ENCODE measurements around the gene IQSEC3.

Gene IQSEC3

DNA sequence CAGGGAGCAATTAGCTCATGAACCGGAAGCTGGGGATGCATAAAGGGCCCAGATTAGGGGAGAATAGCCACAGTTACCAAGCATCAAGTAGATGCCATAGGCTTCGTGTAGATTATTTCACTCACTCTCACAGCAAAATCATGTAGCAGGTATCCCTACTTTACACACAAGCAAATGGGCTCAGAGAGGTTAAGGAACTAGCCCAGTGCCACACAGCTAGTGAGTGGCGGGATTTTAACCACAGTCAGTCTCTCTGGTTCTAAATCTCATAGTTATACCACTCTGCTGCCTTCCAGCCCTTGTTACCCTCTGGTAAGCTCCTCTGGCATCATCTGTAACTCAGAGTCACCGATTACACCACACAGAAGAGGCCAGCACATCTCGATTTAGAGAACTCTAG is 49.0 kb downstream of the IQSEC3 start:
- no peak for DNase-seq

DNA sequence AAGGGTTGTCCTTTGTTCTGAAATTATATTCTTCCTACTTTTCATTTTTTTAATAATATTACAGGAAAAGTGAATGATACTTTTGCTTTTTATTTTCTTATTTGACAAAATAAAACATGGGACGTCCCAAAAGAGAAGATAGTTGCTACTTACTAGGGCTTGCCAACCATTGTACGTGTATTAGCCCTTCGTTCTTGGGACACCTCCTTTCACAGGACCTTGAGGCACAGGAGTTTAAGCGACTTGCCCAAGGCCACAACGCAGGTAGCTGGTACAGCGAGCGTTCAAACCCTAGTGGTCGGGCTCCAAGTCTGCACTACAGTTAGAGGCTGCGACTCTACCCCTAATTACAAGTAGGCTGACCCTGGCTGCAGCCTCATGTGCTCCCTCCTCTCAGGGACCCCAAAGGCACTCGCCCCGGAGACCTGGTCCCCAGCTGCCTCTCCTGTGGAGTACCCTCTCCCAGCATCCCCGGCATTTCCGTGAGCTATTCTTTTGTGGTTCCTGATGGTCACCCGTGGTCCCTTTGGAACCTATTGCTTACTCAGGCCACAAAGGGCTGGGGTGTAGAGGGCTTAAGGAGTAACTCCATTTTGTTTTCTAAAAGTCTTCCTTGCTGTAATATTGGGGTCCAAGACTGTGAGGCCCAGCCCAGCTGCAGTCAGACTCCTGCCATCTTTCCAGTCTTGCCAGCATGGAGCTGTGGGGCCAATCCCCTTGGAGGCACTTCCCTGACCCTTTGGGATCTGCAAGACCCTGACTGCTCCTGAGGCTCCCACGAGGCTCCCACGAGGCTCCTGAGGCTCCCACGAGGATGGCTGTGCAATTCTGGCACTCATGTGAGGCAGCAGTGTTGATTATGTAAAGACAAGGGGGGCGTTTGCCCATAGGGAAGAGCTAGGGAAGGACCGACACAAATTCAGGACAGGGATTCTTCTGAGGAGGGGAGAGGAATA is 49.7 kb downstream of the IQSEC3 start:
- DNase-seq = no peak

DNA sequence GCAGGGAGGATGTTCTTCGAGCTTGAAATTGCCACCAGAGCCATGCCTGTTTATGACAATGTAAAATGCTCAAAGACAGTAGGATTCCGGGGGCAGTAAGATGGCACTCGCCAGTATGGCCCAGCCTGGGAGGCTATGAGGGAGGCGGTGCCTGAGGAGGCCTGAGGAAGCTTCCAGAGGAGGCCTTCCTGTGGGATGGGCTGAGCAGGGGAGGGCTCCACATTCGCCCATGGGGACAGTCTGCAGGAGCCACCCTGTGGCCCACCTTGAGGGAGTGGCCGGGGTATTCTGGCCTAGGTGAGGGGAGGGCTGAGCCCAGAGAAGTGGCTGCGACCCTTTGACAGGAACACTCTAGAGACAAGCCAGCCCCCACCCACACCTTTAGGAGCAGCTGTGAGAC is 50.7 kb downstream of the IQSEC3 start:
- DNase-seq = no peak

DNA sequence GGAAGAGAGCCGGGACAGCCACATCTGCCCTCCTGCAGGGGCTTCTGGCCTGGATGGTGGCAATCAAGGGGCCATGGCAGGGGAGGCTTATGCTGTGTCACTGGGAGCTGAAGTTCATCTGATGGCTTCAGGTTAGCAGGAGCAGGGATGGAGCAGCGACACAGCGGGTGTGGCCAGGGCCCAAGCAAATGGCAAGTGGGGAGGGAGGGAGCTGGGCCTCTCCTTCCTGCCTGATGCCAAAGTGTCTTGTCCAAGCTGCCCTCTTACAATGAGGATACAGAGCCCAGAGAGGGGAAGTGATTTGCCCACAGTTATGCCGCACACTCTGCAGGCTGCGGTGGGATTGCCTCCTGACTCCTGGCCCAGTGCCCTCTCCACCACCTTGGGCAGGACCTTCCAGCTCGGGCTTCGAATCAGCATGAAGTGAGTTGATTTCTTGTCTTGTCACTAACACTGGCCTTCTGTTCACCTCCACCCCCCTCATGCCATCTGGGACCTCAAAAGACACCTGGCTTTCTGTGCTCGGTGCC is 51.3 kb downstream of the IQSEC3 start:
- no peak for DNase-seq

DNA sequence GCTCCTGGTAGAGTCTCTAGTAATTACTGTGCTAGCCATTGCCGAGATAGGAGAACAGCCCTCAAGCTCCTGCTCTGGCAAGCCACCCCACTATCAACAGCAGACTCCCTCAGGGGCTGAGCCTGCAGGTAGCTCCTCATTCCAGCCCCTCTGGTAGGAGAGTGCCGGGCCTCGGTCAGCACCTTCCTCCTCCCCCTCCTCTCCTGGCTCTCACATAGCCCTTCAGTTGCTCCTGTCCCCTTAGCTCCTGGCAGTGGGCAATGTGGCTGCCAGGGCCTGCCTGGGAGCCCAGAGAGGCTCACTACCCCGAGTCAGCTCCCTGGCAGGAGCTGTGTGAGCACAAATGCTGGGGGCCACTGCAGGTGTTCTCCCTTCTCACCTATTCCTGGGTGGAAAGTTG is 52.0 kb downstream of the IQSEC3 start:
- DNase-seq = no peak

DNA sequence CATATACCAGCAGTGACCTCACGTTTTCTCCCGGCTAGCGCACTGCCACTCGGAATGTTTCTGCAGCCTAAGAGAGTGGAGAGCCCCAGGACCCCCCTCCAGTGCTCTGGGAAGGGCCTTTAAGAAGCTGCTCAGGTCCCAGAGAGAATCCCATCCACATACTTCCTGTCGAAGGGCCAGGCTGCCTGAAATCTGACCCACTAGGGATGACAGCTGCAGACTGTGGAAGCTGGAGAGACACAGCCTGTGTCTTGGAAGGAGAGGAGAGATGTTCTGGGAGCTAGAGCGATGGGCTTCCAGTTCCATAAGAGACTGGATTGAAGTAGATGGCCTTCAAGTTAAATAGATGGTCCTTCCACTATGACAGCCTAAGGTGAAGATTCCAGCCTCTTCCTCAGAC is 54.4 kb downstream of the IQSEC3 start:
- no peak for DNase-seq

DNA sequence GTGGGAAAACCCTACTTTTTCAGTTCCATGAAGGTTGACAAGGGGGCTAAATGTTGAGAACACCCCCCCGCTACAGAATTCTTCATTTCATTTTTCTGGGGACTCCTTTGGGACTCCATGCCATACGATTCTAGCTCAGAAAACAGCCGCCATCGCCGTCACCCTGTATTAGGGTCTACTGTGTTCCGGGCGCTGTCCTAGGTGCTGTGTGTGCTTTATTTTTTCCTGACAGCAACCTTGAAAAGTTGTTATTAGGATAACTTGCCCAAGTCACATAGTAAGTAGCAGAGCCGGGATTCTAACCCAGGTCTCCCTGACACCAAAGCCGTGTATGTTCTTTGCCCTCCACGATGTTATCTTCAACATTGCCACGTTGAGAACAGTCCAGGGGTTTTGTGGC is 55.1 kb downstream of the IQSEC3 start:
- no peak for DNase-seq

DNA sequence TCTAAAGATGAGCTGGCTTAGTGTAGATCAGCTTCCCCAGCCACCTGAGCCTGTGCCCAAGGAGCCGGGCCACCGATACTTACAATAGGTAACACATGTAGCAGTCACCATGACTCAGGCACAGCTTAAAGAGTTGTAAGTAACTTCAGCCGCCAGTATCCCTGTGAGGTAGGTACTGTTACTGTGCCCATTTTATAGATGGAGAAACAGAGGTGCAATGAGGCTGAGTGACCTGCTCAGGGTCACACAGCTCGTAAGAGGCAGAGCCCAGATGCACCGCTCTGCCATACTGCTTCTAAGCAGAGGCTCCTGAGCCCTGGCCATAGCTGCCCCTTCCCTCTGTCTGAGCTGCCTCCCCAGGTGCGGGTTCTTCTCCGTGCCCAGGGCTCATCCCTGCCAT is 58.5 kb downstream of the IQSEC3 start:
- no peak for DNase-seq

DNA sequence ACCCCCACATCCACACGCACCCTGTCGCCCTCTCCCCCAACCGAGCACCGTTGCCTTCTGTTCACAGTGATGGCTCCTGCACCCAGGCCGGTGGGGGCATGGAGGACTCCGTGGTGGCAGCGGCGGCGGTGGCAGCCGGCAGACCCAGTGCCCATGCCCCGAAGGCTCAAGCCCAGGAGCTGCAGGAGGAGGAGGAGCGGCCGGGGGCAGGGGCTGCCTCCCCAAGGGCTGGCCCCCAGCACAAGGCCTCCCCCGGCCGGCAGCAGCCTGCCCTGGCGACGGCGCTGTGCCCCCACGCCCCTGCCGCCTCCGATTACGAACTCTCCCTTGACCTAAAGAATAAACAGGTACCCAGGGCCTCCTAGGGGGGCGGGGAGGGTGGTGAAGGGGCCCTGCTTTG is 59.0 kb downstream of the IQSEC3 start:
- DNase-seq = no peak

DNA sequence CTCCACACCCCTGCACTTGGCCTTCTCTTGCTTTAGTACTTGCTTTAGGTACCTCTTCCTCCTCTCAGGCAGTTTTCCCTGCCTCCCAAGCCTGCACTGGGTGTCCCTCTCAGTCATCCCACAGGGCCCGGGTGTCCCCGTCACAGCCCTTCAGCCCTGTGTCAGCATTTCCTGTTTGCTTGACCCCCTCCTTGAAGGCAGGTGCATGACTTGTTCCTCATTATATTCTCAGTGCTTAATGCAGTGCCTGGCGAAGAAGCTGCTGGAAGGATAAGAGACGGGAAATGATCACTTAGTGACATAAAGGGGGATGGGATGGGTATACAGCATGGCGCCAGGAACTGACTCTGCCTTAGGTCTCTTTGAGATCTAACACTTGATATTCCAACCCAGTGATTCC is 61.5 kb downstream of the IQSEC3 start:
- peak; percentile 31 for DNase-seq

DNA sequence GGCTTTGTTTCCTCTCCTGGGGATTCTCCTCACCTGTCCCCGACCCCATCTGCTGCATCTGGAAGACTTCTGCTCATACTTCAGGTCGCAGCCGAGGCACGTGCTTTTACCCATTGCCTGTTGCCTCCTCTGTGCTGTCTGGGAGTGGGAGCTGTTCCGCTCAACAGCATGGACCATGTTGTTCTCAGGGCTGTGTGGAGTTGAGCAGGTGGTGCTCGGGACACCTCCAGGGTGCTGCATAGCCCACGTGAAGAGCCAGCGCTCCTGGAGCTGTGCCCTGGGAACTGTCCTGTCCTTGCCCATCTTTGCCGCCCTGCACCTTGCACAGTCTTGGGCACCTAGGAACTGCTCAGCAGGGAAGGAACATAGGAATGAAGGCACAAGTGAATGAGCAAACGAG is 62.4 kb downstream of the IQSEC3 start:
- DNase-seq = no peak

DNA sequence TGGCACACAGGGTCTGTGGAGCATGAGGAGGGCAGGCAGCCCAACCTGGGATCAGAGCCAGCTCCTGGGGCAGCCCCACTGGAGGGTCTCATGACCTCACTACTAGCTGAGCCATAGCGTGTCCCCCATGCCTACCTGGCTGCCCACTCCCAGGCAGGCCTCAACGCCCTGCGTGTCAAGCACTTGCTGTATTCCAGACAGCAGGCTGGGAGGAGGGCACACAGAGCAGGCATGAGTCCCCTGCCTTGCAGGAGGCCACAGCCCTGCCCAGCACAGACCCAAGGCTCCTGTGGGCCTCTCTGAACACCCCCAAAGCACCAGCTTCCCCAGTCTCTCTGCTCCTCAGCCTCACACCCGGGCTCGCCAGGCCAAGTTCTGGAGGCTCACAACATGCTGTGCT is 64.0 kb downstream of the IQSEC3 start:
- DNase-seq = no peak

DNA sequence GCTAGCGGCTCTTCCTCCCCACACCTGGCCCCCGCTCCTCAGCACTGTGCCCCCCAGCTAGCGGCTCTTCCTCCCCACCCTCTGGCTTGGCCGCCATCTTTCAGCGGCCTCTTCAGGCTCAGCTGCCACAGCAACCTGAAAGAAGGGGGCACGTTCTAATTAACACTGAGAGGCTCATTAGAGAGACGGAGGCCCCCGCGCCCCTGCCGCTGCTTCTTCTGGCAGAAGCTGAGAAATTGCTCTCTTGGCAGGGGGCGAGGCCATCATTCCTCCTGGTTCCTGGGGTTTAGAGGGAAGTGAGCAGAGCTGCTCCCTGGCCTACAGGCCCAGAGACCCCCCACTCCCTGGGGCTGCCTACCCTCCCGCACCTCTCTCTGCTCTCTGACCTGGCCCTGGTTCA is 64.4 kb downstream of the IQSEC3 start:
- no peak for DNase-seq

DNA sequence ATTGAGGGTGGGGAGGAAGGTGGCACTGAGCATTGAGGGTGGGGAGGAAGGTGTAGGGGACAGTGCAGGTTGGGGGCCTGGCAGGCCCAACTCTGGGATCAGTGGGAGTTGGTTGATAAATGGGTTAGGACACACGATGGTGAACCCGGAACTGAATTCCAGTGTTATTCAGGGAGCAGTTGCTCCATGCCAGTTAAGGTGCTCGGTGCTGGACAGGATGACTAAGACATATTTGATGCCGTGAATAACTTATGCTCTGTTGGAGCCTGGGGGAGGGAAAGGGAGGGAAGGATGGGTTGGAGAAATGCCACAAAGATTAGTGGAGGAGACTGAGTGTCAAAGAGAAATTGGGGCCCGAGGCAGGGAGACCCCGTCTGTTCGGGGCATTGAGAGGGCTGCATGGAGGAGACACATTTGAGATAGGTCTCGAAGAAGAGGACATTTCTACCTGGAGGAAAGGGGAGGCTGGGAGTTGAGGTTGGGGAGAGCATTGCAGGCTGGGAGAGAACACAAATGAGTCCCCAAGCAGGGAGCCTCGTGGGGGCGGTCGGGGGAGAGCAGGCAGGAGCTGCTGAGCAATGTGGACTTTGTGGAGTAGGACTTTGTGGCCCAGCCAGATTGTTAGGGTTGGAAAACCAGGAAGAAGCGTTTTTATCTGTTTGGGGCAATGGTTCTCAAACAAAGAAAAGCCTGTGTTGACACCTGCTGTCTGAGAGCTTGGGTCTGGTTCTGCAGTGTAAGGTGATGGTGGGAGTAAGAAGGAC is 65.3 kb downstream of the IQSEC3 start:
- no peak for DNase-seq

DNA sequence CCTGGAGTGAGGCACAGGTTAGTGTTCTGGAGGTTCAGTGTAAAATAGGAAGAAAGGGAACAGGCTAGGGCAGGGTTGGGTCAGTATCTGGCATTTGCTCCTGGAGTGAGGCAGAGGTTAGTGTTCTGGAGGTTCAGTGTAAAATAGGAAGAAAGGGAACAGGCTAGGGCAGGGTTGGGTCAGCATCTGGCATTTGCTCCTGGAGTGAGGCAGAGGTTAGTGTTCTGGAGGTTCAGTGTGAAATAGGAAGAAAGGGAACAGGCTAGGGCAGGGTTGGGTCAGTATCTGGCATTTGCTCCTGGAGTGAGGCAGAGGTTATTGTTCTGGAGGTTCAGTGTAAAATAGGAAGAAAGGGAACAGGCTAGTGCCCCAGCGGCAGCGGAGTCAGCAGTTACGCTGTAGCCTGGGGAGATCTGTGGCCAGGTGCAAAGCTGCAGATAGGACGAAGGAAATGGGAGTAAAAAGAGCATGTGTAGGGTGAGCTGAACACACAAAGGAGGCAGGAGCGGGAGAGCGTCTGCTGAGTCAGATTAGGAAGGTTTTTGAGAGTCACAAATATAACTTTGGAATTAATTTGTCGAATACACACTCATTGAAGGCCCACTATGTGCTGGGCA is 67.2 kb downstream of the IQSEC3 start:
- peak; percentile 24 for DNase-seq

DNA sequence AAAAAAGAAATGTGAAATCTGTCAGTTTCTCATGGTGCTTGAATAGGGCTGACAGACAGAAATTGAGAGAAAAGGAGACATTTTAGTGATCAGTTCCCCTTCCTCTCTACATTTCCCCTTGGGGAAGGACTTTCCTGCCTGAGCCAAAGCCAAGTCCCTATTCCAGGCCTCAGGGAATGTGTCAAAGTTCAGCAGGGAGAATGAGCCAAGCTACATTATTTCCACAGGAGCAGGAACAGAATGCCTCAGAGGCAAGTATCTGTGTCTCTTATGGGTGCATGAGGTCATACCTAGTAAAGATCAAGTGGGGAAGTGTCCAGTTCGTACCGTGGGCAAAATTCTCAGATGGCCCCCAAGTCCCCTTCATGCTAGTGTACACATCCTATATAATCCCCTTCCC is 68.6 kb downstream of the IQSEC3 start:
- DNase-seq = no peak

DNA sequence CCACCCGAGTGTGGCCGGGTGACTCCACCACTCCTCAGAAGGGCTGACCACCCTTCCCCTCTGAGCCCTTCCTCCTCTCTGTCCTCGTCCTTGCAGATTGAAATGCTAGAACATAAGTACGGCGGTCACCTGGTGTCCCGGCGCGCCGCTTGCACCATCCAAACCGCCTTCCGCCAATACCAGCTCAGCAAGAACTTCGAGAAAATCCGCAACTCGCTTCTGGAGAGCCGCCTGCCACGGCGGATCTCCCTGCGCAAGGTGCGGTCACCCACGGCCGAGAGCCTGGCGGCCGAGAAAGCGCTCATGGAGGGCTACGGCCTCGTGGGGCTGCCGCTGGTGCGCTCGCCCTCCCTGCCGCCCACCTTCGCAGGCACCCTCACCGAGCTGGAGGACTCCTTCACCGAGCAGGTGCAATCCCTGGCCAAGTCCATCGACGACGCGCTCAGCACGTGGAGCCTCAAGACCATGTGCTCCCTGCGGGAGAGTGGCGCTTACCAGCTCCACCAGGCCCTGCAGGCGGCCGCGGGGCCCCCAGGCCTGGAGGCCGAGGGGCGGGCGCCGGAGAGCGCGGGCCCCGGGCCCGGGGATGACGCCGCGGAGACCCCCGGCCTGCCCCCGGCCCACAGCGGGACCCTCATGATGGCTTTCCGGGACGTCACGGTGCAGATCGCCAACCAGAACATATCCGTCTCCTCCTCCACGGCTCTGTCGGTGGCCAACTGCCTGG is 71.8 kb downstream of the IQSEC3 start:
- no peak for DNase-seq

DNA sequence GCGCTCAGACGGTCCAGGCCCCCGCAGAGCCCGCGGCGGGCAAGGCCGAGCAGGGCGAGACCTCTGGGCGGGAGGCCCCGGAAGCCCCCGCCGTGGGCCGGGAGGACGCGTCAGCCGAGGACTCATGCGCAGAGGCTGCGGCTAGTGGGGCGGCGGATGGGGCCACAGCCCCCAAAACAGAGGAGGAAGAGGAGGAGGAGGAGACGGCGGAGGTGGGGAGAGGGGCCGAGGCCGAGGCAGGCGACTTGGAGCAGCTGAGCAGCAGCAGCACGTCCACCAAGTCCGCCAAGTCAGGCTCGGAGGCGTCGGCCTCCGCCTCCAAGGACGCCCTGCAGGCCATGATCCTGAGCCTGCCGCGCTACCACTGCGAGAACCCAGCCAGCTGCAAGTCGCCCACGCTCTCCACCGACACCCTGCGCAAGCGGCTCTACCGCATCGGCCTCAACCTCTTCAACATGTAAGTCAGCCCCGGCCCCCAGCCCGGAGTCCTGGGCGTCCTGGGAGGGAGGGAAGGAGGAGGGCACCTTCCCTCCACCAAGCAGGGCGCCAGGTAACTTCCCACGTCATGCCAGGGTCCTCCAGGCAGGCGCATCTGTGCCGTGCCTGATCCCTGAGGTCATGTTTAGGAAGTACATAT is 72.4 kb downstream of the IQSEC3 start:
- no peak for DNase-seq

DNA sequence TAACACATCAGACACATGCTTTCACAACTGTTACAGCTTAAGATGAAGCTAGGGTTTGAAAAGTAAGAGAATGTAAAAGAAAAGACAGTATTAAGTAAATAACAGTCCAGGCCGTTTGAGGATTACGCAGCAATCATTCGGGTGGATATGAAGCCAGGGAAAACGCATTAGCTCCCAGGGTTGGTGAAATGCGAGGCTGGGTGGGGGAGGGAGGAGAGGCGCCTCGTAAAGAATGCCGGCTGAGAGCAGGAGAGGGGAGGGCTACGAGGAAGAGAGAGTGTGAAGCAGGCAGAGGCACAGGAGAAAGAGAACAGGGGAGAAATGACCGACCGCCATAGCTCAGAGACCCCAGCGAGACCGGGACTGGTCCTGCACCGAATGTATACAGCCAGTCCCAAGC is 73.0 kb downstream of the IQSEC3 start:
- DNase-seq = no peak

DNA sequence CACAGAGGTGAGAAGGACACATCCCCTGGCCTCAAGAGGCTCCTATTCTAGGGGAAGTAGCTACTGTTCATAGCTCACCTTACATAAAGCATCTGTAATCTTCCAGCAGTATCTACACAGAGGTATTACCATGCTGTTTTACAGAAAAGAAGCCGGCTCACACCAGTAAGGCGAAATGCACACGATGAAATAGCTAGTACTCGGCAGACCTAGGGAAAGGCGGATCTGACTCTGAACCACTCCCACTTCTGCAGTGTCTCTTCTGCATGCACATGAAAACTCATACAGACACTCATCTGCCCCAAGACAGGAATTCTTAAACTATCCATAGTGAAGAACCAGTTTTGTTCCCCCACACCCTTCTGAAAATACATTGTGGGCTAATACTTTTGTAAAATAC is 73.6 kb downstream of the IQSEC3 start:
- DNase-seq = no peak

DNA sequence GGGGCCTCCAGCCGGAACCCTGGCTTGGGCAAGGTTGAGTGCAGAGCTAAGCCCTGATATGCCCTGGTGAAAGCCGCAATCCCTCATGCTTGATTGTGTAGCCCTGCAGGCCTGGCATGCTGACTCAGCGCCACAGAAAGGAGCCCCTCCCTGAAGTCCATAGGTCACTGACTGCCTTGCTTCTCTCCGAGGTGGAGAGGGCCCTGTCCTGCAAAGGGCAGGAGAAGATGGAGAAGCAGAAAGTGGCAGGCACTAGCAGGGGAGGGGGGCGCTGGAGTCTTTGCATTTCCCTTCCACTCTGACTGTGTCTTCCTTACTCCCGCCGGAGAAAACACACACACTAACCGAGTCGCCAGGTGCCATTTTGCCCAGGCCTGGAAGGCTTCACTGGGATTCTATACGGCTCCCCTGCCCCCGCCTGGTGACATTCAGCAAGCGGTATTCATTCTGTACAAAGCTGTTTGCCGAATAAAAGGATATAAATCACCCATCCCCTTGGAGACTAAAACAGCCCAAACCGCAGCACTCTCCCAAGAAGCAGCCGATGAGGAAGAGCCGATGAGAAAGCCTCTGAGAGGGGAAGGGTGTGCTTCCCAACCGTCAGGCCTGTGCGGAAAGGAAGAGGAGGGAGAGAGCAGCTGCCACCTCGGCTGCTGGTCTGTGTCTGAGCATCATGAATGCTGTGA is 77.5 kb downstream of the IQSEC3 start:
- peak; percentile 74 for DNase-seq

All from NCI-H146 (cell line).